Activated CD8-positive, alpha-beta memory T cell treated with anti-CD3 and anti-CD28 coated beads, Interleukin-2, amount 50 U/mL, for 24 hours (primary cell): ENCODE data around the gene ZNF296.

Experiments used
- DNase-seq: peaks from one replicate; pipeline ENCODE4 v3.0.0-alpha.2; 2020; ENCODE audit errors: extremely low read depth

The ZNF296 gene

DNA sequence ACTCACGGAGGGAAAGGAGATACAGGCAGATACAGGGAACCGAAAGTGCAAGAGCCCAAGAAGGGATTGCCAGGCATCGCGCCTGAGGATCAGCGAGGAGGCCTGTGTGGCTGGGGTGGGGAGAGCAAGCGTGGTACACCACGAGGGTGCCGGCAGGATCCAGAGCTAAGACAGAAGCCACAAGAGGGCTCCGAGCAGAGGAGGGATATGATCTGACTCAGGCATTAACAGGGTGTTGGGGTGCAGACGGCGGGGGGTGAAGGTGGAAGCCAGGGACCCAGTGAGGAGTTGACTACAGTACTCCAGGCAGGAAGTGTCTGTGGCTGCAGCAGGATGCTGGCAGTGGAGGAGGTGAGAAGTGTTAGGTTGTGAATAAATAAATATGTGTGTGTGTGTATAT lies 11.3 kb upstream of the ZNF296 start:
- no peak for DNase-seq

DNA sequence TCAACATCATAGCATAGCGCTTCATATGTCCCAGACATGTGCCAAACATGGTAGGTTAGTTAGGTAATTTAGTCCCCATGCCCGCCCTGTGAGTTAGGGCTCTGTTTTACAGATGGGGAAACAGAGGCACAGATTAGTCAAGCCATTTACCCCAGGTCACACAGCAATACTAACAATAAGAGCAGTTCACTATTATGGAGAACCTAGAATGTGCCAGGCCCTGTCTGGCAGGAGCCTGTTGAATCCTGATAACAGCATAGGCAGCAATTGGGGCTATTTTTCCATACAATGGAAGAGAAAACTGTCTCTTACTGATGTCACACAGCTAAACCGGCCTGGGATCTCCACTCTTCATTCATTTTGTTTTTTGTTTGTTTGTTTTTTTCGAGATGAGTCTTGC lies 10.2 kb upstream of the ZNF296 start:
- DNase-seq, result no peak

DNA sequence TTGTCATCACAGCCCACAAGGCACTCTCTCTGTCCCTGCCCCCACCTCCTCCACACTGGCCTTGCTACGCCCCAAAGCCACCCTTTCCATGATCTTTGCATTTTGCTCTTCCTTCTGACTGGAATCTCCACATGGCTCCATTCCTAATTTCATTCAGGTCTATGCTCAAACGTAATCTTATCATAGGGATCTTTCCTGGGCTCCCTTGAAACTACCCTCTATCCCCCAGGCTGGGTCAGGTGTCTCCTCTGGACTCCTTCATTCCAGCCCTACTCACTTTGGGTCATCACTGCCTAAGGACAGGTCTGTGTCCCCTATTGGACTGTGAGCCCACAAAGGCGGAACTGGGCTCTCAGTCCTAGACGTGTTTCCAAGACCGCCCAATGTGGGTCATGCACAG lies 5.9 kb upstream of the ZNF296 start:
- DNase-seq, result no peak

DNA sequence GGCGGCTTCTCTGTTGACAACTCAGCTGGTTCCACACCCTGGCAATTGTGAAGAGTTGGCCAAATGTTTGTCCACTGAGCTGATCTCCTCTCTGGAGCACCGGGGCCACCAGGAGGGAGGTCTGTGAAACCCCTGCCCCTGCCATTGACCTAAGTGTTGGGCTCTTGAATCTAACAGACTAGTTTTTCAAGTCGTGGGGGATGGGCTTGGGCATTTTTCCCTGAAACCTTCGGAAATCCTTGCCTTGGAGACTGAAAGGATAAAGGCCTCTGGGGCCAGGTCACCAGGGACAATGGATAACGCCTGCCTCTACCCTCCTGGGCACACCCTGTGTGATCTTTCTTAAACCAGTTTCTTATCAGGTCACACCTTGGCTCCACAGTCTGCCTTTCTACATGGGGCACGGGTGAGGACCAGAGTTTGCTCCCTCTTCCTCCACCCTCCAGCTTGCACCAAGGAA lies 3.7 kb upstream of the ZNF296 start:
- DNase-seq, result no peak

DNA sequence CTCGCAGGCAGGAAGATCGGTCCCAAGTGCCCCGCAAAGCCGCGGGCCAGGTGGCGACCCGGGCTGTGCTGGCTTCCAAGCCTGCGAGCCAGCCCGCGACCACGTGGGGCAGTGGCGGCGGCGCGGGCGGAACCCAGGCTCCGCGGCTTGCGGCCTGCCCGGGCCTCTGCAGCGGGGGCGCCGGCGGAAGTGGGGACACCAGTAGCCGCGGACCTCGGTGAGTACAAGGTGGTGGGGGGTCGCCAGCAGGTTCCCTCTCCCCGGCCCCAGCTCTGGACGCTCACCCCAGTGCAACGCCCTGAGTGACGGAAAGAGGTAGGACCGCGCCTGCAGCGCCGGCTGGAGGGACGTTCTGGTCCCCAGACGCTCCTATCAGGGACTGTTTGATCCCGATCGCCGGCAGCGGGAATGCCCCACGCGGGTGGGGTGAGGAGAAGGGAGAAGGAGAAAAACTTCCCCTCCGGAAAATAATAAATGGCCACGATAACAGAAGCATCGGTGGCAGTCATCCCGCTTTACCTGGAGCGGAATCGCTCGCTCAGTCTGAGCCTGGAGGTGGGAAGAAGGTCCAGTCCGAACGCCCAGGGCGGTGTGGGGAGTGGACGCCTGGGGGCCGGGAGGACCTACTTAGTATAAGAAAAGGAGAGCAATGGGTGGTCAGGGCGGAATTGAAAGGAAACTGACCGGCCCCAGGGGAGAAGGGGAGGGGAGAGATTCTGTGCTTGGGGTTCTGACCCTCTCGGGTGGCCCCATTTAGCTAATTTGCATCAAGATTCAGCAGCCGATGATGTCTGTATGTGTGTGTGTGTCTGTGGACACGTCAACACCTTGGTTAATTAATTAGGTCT lies 3.0 kb upstream of the ZNF296 start, which contains the start of gene GEMIN7:
Gene GEMIN7 (plus strand): TSS at position 198 of the 848 bp plus-strand sequence. CDS start 10,855 bp downstream, outside the sequence.
- DNase-seq, result peak; percentile 44

DNA sequence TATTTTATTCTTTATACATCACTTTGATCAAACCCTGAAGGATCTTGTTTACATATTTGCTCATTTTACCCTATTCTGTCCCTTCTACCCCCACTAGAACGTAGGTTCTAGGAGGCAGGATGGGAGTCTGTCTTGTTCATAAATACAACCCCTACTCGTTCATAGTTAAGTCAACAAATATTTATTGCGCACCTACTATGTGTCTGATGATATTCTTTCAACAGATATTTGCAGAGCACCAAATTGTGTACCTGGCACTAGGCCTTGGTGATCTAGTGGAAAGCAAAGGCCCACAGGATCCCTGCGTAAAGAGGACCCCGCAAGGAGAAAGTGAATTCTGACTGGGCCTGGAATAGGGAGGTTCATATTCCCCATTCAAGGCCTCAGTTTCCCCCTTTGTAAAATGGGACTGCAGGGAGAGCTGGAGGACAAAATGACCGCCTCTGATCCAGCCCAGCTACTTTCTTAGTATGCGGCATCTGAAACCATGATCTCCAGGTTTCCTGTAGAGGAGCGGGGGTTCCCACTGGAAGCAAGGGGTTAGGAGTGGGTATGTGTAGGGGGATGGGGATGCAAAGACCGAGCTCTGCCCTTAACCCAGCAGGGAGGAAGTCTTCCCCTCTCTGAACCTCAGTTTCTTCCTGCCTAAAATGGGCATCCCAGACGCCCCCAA lies 2.2 kb upstream of the ZNF296 start:
- DNase-seq, result no peak

DNA sequence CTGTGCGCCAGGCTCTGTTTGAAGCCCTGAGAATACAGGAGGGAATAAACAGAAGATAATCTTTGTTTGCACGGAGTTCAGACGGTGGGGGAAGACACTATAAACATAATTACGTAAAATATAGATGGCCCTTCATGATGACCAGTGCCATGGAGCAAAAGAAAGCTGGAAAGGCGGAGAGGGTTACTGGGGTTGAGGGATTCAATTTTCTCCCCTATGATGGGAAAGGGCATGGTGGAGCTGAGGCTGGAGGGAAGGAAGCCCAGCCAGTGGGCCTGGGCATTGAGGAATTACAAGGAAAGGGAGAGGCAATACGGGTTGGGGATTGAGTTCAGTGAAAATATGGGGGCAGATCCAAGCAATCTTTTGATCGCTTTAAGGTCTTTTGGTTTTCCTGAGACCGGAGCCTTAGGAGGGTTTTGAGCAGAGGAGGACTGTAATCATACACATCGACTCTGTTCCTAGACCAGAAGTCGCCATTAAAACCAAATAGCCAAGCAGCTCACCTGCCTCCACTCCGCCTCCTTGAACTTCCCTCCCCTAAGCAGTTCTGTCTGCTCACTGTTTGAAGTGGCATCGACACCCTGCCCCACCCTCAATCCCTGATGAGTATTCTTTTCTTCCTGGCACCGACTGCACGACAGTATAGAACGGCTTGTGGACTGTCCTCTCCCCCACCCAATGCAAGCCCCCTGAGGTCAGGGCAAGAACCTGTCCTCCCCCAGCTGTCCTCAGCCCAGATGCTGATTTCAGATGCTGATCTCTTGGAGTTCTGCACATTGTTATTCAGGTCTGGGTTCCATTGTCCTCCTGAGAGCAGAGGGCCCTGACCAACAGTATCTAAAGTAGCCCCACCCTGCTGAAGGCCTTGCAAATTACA lies 813 bp upstream of the ZNF296 start:
- DNase-seq, result no peak

DNA sequence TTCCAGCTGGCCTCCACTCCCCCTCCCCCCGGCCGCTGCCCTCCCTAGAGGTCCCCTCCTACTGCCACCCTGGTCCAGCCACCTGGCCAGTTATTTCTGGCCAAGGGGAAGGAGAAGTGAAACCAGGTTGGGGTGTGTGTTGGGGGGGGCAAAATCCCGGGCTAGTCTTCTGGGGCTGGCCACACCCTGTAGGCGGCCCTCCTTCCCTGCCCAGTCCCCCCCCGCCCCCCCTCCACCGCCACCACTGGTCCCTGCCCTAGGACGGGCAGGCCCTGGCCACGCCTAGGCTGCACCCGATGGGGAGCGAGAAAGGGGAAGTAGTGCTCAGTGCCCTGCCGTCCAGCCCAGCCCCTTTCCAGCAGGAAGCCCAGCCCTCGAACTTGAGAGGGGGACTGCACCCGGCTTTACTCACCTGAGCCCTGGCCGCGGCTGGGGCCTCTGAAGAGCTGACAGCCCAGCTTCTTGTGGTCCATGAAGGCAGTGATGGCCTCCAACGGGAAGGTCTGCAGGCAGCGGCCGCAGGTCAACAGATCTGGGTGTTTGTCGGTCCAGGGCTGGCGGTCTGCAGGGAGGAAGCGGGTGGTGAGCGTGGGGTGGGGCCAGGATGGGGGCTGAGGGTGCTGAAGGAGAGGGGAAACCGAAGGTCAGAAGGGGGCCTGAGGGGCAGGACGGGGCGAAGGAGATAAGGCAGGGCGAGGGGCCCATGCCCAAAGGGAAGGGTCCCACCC lies 813 bp downstream of the ZNF296 start:
- DNase-seq, result no peak

DNA sequence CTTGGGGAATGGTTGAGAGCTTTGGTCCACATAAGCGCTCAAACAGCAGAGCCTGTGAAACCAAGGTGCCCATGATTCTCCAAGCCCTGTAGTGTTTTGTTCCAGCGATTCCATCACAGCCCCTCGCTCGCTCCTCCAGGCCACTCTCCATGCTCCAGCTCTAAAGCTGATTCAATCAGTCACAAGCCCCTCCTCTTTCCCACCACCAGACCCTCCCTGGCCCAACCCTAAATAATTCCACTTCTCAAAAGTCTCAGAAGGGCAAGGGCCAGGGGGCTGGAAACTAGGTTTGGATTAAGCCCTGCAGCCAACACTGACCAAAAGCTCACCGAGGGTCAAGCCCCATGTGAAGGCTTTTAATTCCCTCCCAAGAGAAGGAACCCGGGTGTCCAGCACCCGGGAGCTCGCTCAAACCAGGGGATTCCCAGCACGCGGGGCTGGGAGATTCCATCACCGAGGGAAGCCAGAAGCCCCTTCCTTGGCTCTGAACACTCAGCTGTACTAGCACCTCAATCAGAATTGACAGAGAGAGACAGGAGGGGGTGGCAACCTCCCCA lies 1.5 kb downstream of the ZNF296 start:
- DNase-seq, result no peak

DNA sequence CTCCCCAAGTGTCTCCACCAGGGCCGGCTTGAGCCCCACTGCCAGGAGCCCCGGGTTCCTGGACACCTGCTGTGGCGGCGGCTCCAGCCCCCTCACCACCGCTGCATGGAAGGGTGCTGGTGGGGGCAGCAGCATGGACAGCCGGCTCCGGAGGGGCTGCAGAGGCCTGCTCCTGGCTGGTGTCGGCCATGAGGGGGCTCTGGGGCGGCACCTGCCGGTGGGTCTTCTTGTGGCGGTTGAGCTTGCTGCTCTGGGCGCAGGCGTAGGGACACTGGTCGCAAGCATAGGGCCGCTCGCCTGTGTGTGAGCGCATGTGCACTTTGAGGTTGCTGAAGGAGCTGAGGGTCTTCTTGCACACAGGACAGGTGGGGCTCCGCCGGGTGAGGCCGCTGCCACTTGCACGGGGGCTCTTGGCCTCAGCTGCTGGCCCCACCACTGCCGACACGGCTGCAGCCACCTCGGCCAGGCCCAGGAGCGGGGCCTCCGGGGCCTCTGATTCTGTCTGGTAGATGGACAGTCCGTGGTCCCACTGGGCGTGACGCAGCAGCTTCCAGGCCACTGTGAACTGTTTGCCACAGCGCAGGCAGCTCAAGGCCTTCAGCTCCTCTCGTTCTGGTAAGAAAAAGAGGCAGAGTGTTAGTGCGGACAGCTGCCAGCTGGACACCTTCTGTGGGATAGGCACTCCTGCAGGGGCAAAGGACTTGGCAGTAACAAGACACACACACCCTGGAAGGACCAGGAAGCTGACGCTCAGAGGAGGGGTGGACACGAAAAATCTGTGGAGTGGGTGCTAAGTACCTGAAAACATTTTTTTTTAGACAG lies 4.1 kb downstream of the ZNF296 start:
- no peak for DNase-seq

DNA sequence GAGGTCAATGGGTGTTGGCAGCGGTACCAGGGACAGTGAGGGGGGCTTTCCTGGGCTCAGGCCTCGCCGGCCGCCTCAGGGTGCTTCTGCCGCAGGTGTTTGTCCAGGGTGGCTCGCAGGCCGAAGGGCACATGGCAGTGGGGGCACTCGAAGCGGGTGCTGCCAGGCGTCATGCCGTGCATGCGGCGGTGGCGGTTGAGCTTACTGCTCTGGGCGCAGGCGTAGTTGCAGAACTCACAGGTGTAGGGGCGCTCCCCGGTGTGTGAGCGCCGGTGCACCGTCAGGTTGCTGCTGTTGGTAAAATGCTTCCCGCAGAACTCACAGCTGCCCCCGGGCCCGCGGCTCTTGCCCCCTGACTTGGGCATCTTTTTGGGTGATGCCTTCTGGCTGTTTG lies 4.7 kb downstream of the ZNF296 start:
- no peak for DNase-seq

DNA sequence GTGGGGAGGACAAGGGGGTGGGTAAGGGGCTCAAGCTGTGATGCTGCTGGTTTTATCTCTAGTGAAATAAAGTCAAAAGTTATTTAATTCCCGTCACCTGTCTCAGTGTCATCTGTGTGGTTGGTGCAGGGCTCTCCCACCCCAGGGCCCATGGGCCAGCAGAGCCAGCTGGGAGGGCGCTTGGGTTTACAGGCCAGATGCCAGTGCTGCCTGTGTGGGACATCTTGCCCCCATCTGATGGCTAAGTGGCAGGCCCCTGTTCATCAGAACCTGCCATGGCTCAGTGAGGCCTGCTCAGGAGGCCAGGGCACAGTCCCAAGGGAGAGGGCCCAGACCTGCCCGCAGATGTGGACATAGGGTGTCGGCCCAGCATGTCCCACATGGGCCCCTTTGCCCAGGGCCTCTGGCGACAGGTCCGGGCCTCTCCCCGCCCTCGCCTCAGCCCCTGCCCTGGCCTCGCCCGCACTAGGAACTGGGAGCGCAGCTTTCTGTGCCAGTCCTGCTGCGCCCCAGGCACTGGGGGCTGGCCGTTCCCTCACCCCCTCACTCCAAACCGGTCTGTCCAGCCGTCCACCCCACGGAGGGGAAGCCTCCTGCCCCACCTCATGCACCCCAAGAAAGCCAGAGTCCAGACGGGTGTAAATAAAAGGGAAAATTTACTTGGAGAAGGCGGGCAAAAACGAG lies 5.3 kb downstream of the ZNF296 start:
- no peak for DNase-seq

DNA sequence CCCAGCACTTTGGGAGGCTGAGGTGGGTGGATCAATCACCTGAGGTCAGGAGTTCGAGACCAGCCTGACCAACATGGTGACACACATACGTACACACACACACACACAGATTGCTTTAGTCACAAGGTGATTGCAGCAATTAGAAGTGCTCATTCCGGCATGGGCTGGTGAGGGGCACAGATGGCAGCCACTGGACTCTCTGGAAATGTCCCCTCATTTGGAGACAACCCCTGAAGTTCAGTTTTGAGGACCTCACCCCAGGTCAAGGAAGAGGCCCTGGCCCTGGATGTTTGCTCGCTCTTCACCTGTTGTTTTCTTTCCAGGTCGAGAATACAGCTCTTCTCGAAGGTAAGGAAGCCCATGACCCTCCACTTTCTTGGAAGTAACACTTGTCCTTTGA lies 6.1 kb downstream of the ZNF296 start:
- DNase-seq, result no peak

DNA sequence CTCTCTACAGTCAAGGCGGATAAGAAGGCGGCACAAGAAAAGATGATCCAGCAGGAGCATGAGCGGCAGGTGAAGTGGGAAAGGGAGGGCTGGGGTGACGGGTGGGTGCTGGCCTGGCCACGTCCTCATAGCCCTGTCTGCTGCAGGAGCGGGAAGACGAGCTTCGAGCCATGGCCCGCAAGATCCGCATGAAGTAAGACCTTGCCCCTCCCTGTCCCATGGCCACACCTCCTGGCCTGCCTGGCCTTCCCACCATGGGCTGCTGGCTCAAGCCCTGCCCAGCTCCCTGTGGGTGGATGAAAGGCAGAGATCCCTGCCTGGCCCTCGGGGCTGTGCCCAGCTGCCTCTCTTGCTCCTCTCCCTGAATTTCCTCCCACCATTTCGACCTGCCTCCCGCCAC lies 7.2 kb downstream of the ZNF296 start:
- no peak for DNase-seq

DNA sequence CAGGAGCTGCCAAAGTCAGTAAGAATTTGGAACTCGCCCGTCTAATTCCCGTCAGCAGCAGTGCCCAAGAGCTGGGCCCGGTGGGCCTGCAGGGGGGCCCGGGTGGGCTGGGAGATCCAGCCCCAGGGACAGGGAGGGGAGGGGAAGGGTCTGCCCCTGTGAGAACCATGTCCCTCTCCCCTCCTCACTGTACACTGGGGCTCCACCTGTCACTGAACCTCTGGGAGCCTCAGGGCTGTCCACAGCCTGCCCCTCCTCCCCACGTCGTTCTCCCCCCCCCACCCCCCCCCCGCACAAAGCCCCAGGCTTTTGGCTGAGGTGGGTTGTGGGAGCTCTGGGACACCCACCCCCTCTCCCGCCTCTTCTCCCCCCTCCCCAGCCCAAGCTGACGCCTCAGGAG lies 8.2 kb downstream of the ZNF296 start:
- DNase-seq, result no peak

DNA sequence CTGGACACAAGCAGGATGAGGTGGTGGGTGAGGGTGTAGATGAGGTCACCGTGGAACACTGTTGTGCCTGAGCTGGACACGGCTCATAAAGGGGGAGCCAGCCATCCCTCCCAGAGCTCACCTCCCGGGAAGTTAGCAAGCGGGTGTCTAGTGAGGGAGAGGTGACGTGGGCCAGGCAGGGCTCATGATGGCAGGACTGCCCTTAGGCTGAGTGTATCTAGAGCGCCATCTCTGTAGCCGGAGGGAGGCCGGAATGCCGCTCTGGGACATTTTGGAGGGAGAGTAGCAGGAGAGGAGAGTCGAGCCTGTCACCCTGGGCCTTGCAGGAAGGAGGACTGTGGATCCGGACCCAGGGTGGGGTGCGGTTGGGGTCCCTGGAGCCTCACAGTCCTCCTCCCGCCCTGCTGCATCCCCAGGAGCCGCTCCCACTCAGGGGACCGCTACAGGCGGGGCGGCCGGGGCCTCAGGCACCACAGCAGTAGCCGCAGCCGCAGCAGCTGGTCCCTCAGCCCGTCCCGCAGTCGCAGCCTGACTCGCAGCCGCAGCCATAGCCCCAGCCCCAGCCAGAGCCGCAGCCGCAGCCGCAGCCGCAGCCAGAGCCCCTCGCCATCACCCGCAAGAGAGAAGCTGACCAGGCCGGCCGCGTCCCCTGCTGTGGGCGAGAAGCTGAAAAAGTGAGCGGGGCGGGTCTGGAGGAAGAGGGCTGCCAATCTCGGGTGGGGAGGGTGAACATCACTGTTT lies 9.2 kb downstream of the ZNF296 start:
- no peak for DNase-seq

DNA sequence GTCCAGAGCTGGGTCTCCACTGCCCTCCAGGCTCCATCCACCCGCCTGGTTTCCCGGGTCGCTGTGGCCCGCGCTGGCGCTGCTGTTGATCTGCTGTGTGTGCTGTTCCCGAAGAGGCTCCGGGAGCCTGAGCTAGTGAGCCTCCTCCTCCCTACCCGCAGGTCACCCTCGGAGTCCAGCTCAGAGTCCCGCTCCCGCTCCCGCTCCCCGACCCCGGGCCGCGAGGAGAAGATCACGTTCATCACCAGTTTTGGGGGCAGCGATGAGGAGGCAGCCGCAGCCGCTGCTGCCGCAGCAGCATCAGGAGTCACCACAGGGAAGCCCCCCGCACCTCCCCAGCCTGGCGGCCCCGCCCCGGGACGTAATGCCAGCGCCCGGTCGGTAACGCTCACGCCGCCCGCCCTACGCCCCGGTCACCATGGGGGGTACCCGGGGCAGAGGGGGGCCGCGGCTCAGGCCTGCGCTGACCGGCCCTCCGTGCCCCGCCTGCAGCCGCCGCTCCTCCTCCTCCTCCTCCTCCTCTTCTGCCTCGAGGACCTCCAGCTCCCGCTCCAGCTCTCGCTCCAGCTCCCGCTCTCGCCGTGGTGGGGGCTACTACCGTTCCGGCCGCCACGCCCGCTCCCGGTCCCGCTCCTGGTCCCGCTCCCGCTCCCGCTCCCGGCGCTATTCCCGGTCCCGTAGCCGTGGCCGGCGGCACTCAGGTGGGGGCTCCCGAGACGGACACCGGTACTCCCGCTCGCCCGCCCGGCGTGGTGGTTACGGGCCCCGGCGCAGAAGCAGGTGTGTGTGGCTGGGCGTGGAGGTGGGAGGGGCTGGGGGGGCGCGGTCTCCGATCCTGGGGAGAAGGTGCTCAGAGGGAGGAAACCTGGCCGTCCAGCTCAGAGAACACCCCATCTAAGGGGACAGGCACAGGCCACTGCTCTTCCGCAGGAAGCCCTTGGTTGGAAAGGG lies 12.2 kb downstream of the ZNF296 start:
- no peak for DNase-seq

DNA sequence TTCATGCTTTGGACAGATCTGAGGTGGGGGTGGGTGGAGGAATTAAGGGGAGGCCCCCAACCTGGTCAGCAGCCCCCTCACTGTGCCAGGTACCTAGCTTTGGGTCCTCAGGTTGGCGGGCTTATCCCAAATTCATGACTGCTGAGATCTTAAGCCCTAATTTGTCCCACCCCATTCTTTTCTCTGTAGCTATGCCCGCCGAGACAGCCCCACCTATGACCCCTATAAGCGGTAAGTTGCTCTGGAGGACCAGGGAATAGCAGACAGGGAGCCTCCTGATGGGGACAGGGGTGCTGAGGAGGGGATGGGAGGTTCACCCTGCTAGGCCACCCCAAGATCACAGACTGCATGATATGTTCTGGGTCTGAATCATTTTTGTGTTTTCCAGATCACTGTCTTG lies 14.3 kb downstream of the ZNF296 start:
- no peak for DNase-seq
